GM23338 (cell line): ENCODE results near the gene DXO.

Experiments
- JUNB ChIP-seq: IDR thresholded peaks from one replicate; pipeline ENCODE4 v1.6.1; 2016; ENCODE audit warnings: antibody characterized with exemption; ENCODE audit not compliant: unreplicated experiment
- TF ChIP-seq, protein P1 (sequence below), 2 experiments: fragments of 200-600 bp in 1 of 2; sonication (generic) in 1 of 2; conservative IDR thresholded peaks; 2 replicates each; pipeline versions ENCODE4 v1.5.1 to v1.6.1; 2016 to 2017; ENCODE audit warnings: antibody characterized with exemption in 2 of 2, low read depth in 2 of 2, mild to moderate bottlenecking in 2 of 2, moderate library complexity in 1 of 2
- TF ChIP-seq, protein P2 (sequence below): IDR thresholded peaks from one replicate; pipeline ENCODE4 v1.6.1; 2018; ENCODE audit warnings: antibody characterized with exemption; ENCODE audit not compliant: unreplicated experiment

DNA sequence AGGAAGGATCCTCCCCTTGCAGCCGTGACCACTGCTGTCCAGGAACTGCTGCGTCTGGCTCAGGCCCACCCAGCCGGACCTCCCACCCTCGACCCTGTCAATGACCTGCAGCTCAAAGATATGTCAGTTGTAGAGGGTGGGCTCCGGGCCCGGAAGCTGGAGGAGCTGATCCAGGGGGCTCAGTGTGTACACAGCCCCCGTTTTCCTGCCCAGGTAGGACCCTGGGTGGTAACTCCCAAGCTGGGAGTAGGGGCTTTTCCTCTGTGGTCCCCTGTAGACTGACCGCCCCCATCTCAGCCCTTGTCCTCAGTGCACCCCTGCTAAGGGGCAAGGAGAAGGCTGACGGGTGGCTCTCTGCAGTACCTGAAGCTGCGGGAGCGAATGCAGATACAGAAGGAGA is 3.6 kb downstream of the DXO start:
- TF ChIP-seq, protein P1, sequence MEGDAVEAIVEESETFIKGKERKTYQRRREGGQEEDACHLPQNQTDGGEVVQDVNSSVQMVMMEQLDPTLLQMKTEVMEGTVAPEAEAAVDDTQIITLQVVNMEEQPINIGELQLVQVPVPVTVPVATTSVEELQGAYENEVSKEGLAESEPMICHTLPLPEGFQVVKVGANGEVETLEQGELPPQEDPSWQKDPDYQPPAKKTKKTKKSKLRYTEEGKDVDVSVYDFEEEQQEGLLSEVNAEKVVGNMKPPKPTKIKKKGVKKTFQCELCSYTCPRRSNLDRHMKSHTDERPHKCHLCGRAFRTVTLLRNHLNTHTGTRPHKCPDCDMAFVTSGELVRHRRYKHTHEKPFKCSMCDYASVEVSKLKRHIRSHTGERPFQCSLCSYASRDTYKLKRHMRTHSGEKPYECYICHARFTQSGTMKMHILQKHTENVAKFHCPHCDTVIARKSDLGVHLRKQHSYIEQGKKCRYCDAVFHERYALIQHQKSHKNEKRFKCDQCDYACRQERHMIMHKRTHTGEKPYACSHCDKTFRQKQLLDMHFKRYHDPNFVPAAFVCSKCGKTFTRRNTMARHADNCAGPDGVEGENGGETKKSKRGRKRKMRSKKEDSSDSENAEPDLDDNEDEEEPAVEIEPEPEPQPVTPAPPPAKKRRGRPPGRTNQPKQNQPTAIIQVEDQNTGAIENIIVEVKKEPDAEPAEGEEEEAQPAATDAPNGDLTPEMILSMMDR (conservative IDR thresholded peaks at IDR 0.05; ENCODE audit: low read depth in 2 of 2), result no peak
- TF ChIP-seq, protein P2, sequence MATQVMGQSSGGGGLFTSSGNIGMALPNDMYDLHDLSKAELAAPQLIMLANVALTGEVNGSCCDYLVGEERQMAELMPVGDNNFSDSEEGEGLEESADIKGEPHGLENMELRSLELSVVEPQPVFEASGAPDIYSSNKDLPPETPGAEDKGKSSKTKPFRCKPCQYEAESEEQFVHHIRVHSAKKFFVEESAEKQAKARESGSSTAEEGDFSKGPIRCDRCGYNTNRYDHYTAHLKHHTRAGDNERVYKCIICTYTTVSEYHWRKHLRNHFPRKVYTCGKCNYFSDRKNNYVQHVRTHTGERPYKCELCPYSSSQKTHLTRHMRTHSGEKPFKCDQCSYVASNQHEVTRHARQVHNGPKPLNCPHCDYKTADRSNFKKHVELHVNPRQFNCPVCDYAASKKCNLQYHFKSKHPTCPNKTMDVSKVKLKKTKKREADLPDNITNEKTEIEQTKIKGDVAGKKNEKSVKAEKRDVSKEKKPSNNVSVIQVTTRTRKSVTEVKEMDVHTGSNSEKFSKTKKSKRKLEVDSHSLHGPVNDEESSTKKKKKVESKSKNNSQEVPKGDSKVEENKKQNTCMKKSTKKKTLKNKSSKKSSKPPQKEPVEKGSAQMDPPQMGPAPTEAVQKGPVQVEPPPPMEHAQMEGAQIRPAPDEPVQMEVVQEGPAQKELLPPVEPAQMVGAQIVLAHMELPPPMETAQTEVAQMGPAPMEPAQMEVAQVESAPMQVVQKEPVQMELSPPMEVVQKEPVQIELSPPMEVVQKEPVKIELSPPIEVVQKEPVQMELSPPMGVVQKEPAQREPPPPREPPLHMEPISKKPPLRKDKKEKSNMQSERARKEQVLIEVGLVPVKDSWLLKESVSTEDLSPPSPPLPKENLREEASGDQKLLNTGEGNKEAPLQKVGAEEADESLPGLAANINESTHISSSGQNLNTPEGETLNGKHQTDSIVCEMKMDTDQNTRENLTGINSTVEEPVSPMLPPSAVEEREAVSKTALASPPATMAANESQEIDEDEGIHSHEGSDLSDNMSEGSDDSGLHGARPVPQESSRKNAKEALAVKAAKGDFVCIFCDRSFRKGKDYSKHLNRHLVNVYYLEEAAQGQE, result no peak
- TF ChIP-seq JUNB, result no peak
